Brain microvascular endothelial cell (primary cell): ENCODE results near the gene ERICH4.
"Not testable (repeated sequence)": the region's sequence is repeated elsewhere in the genome, so short reads cannot be mapped to it uniquely, and the experiment has no call there.

Experiments
- DNase-seq: peaks from one replicate; pipeline ENCODE4 v3.0.0-alpha.2; 2020
- H3K27ac ChIP-seq: fragments of 250-450 bp; sonication (Bioruptor Pico); 2 replicates; pipeline ENCODE4 v1.5.1; 2020; ENCODE audit warnings: mild to moderate bottlenecking, moderate library complexity
- H3K27me3 ChIP-seq: fragments of 250-450 bp; sonication (Bioruptor Pico); replicated peaks from 2 replicates; pipeline ENCODE4 v1.5.1; 2020; ENCODE audit warnings: mild to moderate bottlenecking
- H3K36me3 ChIP-seq: fragments of 250-450 bp; sonication (Bioruptor Pico); replicated peaks from 2 replicates; pipeline ENCODE4 v1.5.1; 2020; ENCODE audit warnings: mild to moderate bottlenecking
- H3K4me3 ChIP-seq: 2 replicates; pipeline ENCODE4 v1.5.1; 2011; ENCODE audit warnings: low read depth, mild to moderate bottlenecking, control low read depth, low read length, moderate library complexity
- CTCF ChIP-seq: IDR thresholded peaks from 2 replicates; pipeline ENCODE4 v1.5.1; 2011; ENCODE audit warnings: low read depth, mild to moderate bottlenecking, moderate library complexity, low read length, control low read depth, inconsistent platforms; ENCODE audit errors: missing control alignments
- in situ Hi-C: cut with HindIII; loops from 2 replicates; pipeline ENCODE4 v1.10.0; 2017; ENCODE audit warnings: low sequenced_read_pairs, low pct_ligation_motif_present

Gene ERICH4

DNA sequence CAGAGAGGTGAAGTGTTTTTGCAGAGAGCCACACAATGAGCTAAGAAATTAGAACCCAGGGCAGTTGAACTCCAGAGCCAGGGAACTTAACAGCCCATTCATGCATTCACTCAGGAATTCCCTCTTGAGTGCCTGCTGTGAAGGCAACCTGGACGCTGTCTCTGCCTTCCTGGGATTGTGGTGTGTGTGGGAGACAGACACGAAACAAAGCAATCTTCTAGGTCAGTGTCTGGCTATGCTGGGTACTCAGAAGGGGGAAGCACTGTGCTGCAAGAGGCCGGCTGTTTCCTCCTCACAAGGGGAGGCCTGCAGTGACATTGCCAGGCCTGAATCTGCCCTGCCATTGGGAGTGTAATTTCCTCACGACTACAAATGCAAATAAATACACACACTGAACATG, 35.7 kb upstream of the ERICH4 start:
- Histone ChIP-seq H3K27me3 (no peaks in the 10 kb centered on the region), H3K4me3 (no peak overlapping the region), H3K27ac (no peak overlapping the region), H3K36me3 (no peaks in the 10 kb centered on the region)
- in situ Hi-C loops = no loop called here
- DNase-seq = no peak
- TF ChIP-seq CTCF = no peak

GRCh38 chr19:41408256-41408655, 34.7 kb upstream of the ERICH4 start:
- no peak for TF ChIP-seq CTCF
- Histone ChIP-seq H3K4me3 (no peak overlapping the region), H3K36me3 (no peaks in the 10 kb centered on the region), H3K27me3 (no peaks in the 10 kb centered on the region), H3K27ac (no peak overlapping the region)
- in situ Hi-C loops = no loop called here
- no peak for DNase-seq

DNA sequence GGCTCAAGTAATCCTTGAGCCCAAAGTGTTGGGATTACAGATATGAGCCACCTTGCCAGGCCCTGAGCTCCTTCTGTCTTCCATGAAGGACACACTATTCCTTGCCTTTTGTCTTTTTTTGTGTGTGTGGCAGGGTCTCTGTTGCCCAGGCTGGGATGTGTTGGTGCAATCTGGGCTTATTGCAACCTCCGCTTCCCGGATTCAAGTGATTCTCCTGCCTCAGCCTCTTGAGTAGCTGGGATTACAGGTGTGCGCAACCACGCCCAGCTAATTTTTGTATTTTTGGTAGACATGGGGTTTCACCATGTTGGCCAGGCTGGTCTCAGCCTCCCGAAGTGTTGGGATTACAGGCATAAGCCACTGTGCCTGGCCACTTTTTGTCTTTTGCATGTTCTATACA, 34.1 kb upstream of the ERICH4 start:
- H3K27ac ChIP-seq = not testable (repeated sequence)

GRCh38 chr19:41409288-41409687, 33.7 kb upstream of the ERICH4 start:
- in situ Hi-C loops = no loop called here
- Histone ChIP-seq H3K27ac (no peak overlapping the region), H3K27me3 (no peaks in the 10 kb centered on the region), H3K4me3 (no peak overlapping the region), H3K36me3 (no peaks in the 10 kb centered on the region)
- no peak for TF ChIP-seq CTCF
- no peak for DNase-seq

More for the DNA sequence above, 34.1 kb upstream of the ERICH4 start:
- H3K36me3 ChIP-seq, H3K4me3 ChIP-seq, DNase-seq, in situ Hi-C loops, H3K27me3 ChIP-seq: not testable (repeated sequence)

- TF ChIP-seq CTCF = no peak
- no peak overlapping the region for H3K27ac ChIP-seq
- no peaks in the 10 kb centered on the region for H3K27me3 ChIP-seq
- peaks cover 2% of the 10 kb centered on the region for H3K36me3 ChIP-seq
- in situ Hi-C loops = no loop called here
- no peak for DNase-seq
- H3K4me3 ChIP-seq = no peak overlapping the region
These were observed 32.5 kb upstream of the ERICH4 start for GRCh38 chr19:41410336-41411054.

DNA sequence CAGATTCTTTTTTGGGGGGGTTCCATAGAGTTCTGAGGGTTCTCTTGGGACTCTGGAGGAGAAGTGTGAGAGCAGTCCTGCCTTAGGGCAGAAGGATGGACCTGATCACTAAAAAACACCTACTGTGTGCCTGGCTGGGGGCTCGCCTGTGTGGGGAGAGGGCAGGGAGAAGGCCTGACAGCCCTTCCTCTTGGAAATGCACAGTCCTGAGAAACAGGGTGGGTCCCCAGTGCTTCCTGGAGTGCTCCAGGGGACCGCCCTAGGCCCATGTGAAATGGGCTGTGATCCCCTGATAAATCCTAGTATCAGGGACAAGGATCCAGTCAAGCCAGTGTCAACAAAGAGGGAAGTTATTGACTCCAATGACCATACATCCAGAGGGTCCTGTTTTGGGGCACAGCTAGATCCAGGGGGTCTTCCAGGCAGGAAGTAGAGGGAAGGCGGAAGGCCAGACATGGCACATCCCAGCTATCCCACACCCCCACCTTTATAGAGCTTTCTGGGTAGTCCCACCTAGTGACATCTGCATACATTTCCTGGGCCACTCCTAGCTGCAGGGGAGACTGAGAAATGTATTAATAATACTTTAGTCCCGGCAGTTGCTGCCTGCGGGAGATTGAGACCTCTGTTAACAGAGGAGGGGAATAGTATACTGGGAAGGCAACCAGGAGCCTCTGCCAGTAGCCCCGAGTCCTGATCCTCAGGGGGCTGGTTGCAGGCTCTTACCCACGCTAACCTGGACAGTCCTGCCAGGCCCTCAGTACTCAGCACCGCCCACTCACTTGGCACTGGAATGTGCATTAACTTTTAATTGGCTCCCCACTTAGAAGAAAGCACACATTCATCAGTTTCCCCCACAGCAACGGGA, 31.6 kb upstream of the ERICH4 start:
- Histone ChIP-seq H3K4me3 (no peak overlapping the region), H3K27ac (no peak overlapping the region), H3K36me3 (peaks cover 2% of the 10 kb centered on the region), H3K27me3 (no peaks in the 10 kb centered on the region)
- TF ChIP-seq CTCF = no peak
- in situ Hi-C loops = no loop called here
- DNase-seq = no peak
